Left ventricle myocardium inferior (tissue), 1 donor: ENCODE data around the gene KRTAP10-4. TPM values are rescaled to one million over a fixed set of nuclear protein-coding genes. Genes with fewer than 3 reads are reported as not detected.

ENCODE experiments used
- DNase-seq: peaks from one replicate; pipeline ENCODE4 v3.0.0-alpha.2; 2020
- H3K27ac ChIP-seq: fragments of 200-600 bp; replicated peaks from 2 replicates; pipeline ENCODE4 v1.8.0; 2021
- H3K27me3 ChIP-seq: fragments of 200-600 bp; 2 replicates; pipeline ENCODE4 v1.8.0; 2021; ENCODE audit warnings: low read depth
- H3K36me3 ChIP-seq: fragments of 200-600 bp; 2 replicates; pipeline ENCODE4 v1.8.0; 2021
- H3K4me1 ChIP-seq: fragments of 200-600 bp; 2 replicates; pipeline ENCODE4 v1.8.0; 2021
- H3K4me3 ChIP-seq: fragments of 200-600 bp; 2 replicates; pipeline ENCODE4 v1.8.0; 2021; ENCODE audit warnings: mild to moderate bottlenecking, moderate library complexity
- H3K9me3 ChIP-seq: fragments of 200-600 bp; replicated peaks from 2 replicates; pipeline ENCODE4 v1.8.0; 2021
- intact Hi-C: fragments of 100-400 bp; cut with micrococcal nuclease; formaldehyde crosslinking; loops from one replicate; pipeline ENCODE4 v1.11.0; 2022
- total RNA-seq: library from RNA; stranded (reverse); fragmentation: NEBNext Ultra II Directional; extraction: Animal tissue kit (Norgen Biotek cat#: 25700); gene quantifications from one replicate; pipeline ENCODE4 v1.2.1, GENCODE V29; 2021
- TF ChIP-seq, protein P1 (sequence below): fragments of 200-600 bp; IDR thresholded peaks from 2 replicates; pipeline ENCODE4 v1.8.0; 2021; ENCODE audit warnings: antibody characterized with exemption, mild to moderate bottlenecking, borderline replicate concordance
- donor health status: DM: no; HTN: yes; CAD: no; lungs with severe emphysema.

The KRTAP10-4 gene
- total RNA-seq, 1 donor from 2014 or later, result not detected

GRCh38 chr21:44582055-44582454, 8.5 kb downstream of the KRTAP10-4 start:
- H3K27me3 ChIP-seq, result peaks cover 39% of the 10 kb centered on the region
- H3K9me3 ChIP-seq, result peaks cover 31% of the 10 kb centered on the region
- no peak overlapping the region for H3K27ac ChIP-seq
- no peaks in the 10 kb centered on the region for H3K36me3 ChIP-seq
- H3K4me1 ChIP-seq, result peaks cover 5% of the 10 kb centered on the region
- DNase-seq, result no peak
- TF ChIP-seq, protein P1, sequence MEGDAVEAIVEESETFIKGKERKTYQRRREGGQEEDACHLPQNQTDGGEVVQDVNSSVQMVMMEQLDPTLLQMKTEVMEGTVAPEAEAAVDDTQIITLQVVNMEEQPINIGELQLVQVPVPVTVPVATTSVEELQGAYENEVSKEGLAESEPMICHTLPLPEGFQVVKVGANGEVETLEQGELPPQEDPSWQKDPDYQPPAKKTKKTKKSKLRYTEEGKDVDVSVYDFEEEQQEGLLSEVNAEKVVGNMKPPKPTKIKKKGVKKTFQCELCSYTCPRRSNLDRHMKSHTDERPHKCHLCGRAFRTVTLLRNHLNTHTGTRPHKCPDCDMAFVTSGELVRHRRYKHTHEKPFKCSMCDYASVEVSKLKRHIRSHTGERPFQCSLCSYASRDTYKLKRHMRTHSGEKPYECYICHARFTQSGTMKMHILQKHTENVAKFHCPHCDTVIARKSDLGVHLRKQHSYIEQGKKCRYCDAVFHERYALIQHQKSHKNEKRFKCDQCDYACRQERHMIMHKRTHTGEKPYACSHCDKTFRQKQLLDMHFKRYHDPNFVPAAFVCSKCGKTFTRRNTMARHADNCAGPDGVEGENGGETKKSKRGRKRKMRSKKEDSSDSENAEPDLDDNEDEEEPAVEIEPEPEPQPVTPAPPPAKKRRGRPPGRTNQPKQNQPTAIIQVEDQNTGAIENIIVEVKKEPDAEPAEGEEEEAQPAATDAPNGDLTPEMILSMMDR, result no peak
- intact Hi-C loops, result no loop called here
- H3K4me3 ChIP-seq, result no peak overlapping the region

DNA sequence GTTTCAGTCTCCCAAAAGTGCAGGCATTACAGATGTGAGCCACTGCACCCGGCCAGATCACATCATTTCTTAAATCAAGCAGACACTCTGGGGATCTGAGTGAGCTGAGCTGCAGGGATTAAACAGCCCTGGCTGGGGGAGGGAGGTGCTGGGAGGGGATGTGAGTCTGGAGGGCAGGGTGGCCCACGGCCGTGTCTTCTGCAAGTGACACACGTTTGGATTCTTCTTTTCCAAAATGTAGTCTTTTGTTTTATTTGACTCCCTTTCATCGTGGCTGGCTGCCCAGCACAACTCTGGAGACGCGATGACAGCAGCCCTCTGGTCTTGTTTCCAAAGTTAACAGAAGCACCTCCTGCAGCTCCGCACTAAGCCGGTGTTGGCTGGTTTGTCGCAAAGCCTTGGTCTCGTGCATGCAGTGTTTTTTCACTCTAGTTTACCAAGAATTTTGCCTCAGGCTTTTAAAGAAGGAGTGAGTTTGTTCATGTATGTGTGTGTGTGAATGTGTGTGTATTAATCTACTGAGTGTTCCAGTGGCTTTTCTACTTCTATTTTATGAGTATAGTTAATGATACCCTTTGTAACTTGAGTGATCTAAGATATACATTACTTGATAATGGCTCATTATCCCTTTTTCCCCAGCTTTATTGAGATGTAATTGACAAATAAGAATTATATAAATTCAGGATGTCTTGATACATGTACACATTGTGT, 9.7 kb downstream of the KRTAP10-4 start:
- Histone ChIP-seq H3K4me1 (peaks cover 5% of the 10 kb centered on the region), H3K36me3 (no peaks in the 10 kb centered on the region), H3K9me3 (peaks cover 27% of the 10 kb centered on the region), H3K27me3 (peaks cover 40% of the 10 kb centered on the region), H3K4me3 (no peak overlapping the region), H3K27ac (no peak overlapping the region)
- TF ChIP-seq, protein P1, result no peak
- no peak for DNase-seq
- intact Hi-C loops, result no loop called here

DNA sequence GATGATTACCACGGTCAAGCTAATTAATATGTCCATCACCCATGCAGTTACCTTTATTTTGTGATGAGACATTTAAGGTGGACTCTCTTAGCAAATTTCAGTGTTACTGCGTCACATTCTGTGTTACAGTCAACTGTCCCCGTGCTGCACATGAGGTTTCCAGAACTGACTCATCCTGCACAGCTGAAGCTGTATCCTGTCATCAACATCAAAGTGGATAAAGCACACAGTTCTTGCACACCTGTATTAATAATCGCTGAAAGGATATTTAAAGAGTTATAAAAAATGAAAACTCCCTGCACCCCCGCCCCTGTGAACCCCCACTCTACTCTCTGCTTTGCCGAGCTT, 10.2 kb downstream of the KRTAP10-4 start:
- no peak overlapping the region for H3K4me3 ChIP-seq
- H3K36me3 ChIP-seq, result no peaks in the 10 kb centered on the region
- no peak overlapping the region for H3K27ac ChIP-seq
- TF ChIP-seq, protein P1, result no peak
- H3K27me3 ChIP-seq, result peaks cover 40% of the 10 kb centered on the region
- peaks cover 27% of the 10 kb centered on the region for H3K9me3 ChIP-seq
- DNase-seq, result no peak
- intact Hi-C loops, result no loop called here
- peaks cover 5% of the 10 kb centered on the region for H3K4me1 ChIP-seq

DNA sequence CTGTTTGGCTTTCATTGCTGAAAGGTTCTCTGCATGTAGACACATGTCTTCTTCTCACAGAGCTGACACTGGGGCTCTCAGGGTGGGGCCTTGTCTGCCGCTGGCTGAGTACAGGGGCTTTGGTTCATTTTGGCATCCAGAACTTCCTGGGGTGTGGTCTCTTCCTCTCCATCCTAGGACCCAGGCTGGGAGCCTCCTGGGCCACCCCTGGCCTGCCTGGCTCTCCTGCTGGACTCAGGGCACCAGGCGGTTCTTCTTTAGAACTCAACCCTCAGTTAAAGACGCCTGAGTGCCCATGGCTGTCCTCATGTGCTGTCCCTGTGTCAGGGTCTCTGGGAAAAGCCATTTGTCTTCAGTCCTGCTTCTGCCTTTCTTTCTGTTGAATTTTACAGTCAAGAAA, 12.4 kb downstream of the KRTAP10-4 start:
- H3K9me3 ChIP-seq, result peaks cover 24% of the 10 kb centered on the region
- no peak for DNase-seq
- peaks cover 48% of the 10 kb centered on the region for H3K27me3 ChIP-seq
- no peaks in the 10 kb centered on the region for H3K36me3 ChIP-seq
- H3K27ac ChIP-seq, result no peak overlapping the region
- TF ChIP-seq, protein P1, result no peak
- H3K4me3 ChIP-seq, result no peak overlapping the region
- H3K4me1 ChIP-seq, result peaks cover 5% of the 10 kb centered on the region
- intact Hi-C loops, result no loop called here

DNA sequence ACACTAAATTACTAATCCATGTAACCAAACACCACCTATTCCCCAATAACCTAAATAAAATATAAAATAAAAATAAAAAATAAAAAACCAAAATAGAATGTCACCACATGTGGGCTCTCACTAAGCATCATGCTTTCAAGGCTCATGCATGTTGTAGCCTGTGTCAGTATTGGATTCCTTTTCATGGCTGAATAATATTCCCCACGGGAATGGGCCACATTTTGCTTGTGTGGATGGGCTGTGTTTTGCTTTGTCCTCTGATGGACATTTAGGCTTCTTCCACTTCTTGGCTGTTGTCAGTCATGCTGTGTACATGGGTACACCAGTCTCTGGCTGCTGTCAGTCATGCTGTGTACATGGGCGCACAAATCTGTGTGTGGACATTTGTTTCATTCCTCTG, 15.6 kb downstream of the KRTAP10-4 start:
- no peak for DNase-seq
- Histone ChIP-seq H3K4me3 (no peak overlapping the region), H3K36me3 (no peaks in the 10 kb centered on the region), H3K27me3 (peaks cover 43% of the 10 kb centered on the region), H3K27ac (no peak overlapping the region), H3K4me1 (peaks cover 11% of the 10 kb centered on the region), H3K9me3 (peaks cover 7% of the 10 kb centered on the region)
- TF ChIP-seq, protein P1, result no peak
- intact Hi-C loops, result no loop called here
